Ovary (tissue), 9 donors: ENCODE results near the gene AFF3. TPM values are rescaled to one million over a fixed set of nuclear protein-coding genes. Genes with fewer than 3 reads are reported as not detected.

Experiments used
- DNase-seq, 5 donors: peaks; one replicate each; pipeline ENCODE4 v3.0.0-alpha.2; 2019 to 2020
- H3K27ac ChIP-seq, 2 donors: fragments of 200-600 bp; one replicate each; pipeline versions ENCODE4 v1.5.1 to v1.8.0; 2019 to 2022
- H3K27me3 ChIP-seq: fragments of 200-600 bp; one replicate; pipeline ENCODE4 v1.8.0; 2022
- H3K36me3 ChIP-seq: fragments of 200-600 bp; sonication (generic); one replicate; pipeline ENCODE4 v1.5.1; 2019
- H3K4me1 ChIP-seq: one replicate; pipeline ENCODE4 v1.8.1; 2013; ENCODE audit warnings: mild to moderate bottlenecking, moderate library complexity; ENCODE audit not compliant: insufficient read depth
- H3K4me3 ChIP-seq: fragments of 200-600 bp; sonication (generic); one replicate; pipeline ENCODE4 v1.5.1; 2017
- H3K9me3 ChIP-seq, 2 donors: fragments of 200-600 bp in 1 of 2; sonication (generic) in 1 of 2; one replicate each; pipeline versions ENCODE4 v1.5.1 to v1.8.1; 2013 to 2019; ENCODE audit warnings: mild to moderate bottlenecking in 1 of 2, moderate library complexity in 1 of 2
- EP300 ChIP-seq: sonication (generic); formaldehyde crosslinking; IDR thresholded peaks from one replicate; pipeline ENCODE4 v1.6.1; 2017; ENCODE audit warnings: antibody characterized with exemption
- POLR2A ChIP-seq: fragments of 450-650 bp; IDR thresholded peaks from one replicate; pipeline ENCODE4 v1.6.1; 2017; ENCODE audit warnings: antibody characterized with exemption, mild to moderate bottlenecking, moderate library complexity
- WGBS, 3 donors: extraction: QIAGEN DNeasy Blood & Tissue Kit in 1 of 3; methylation state at CpG; one replicate each; pipeline versions ENCODE4 v1.1.5 to v1.1.7; 2013 to 2017; 5-methylcytosine and 5-hydroxymethylcytosine counted together
- intact Hi-C, 4 donors: fragments of 100-400 bp; cut with DNase I; formaldehyde crosslinking; loops; one replicate each; pipeline versions ENCODE4 v1.11.0 to v1.15.1; 2022 to 2023
- polyA plus RNA-seq, 2 donors: library from polyadenylated mRNA; stranded (reverse); fragments of 200-250 nt in 1 of 2; fragments of 350-450 nt in 1 of 2; fragmentation: Illumina TruSeq in 1 of 2; extraction: RNeasy Lipid Tissue Mini Kit (QIAGEN cat#74804) in 1 of 2; gene quantifications; one replicate each; pipeline ENCODE4 v1.2.3, GENCODE V29; 2013 to 2014
- total RNA-seq, 7 donors: library from RNA; depleted of rRNA in 2 of 7; stranded (reverse); fragments of >200 nt in 2 of 7; fragmentation: NEBNext Ultra II Directional in 3 of 7; extraction: Animal tissue kit (Norgen Biotek cat#: 25700) in 3 of 7; gene quantifications; one replicate each; pipeline versions ENCODE4 v1.1.0 to v1.2.4, GENCODE V29; 2016 to 2023
- TF ChIP-seq, protein P1 (sequence below), 3 donors: fragments of 450-650 bp in 2 of 3; fragments of 200-600 bp in 1 of 3; IDR thresholded peaks; one replicate each; pipeline versions ENCODE4 v1.5.1 to v1.8.0; 2016 to 2022; ENCODE audit warnings: antibody characterized with exemption in 3 of 3, mild to moderate bottlenecking in 1 of 3
- donor health status: DM: no; HTN: no; CAD: no; lungs with moderate emphysema.
- donor health status: DM: no; HTN: no; CAD: no.
- donor health status: Bipolar disorder and iron deficiency.
- donor health status: DM: yes; HTN: yes; CAD: no.
- donor health status: DM: no; HTN: no; CAD: no.
- donor health status: DM: yes; HTN: yes; CAD: no.

AFF3 gene
- total and polyA plus RNA-seq, 9 donors: 5.9 to 40.8 (median 25.7) TPM

DNA sequence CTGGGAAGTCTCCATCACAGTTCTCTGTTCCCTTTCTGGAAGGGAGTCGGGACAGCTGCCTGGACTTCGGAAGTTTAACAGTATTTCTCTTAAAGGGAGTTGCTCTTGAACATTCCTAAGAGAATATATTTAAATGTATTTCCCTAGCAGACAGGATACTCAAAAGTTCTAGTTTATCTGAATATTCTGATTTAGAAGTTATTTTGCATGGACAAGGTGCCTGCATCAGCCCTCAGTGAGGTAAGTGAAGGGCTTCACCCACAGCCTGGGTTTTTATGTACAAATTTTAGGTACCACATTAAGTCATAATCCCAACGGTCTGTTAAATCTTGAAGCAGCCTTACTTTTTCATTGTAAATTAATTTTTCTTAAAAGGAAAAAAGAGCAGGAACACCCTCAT, 587.5 kb downstream of the AFF3 start:
- intact Hi-C loops: loop anchor here (5.0 to 10.0 kb wide), 3 partner anchors 702 to 840 kb away; no protein-coding TSS in a partner anchor
- 82 to 84% (median 82%) methylated on average over 3 of the region's 3 CpGs for WGBS, 3 donors
- H3K4me3 ChIP-seq: no peak overlapping the region
- no peaks in the 10 kb centered on the region for H3K4me1 ChIP-seq
- no peaks in the 10 kb centered on the region for H3K9me3 ChIP-seq
- no peak for TF ChIP-seq POLR2A
- TF ChIP-seq EP300: no peak
- TF ChIP-seq, protein P1, sequence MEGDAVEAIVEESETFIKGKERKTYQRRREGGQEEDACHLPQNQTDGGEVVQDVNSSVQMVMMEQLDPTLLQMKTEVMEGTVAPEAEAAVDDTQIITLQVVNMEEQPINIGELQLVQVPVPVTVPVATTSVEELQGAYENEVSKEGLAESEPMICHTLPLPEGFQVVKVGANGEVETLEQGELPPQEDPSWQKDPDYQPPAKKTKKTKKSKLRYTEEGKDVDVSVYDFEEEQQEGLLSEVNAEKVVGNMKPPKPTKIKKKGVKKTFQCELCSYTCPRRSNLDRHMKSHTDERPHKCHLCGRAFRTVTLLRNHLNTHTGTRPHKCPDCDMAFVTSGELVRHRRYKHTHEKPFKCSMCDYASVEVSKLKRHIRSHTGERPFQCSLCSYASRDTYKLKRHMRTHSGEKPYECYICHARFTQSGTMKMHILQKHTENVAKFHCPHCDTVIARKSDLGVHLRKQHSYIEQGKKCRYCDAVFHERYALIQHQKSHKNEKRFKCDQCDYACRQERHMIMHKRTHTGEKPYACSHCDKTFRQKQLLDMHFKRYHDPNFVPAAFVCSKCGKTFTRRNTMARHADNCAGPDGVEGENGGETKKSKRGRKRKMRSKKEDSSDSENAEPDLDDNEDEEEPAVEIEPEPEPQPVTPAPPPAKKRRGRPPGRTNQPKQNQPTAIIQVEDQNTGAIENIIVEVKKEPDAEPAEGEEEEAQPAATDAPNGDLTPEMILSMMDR (IDR thresholded peaks at IDR 0.05): no peak
- no peak for DNase-seq
- no peaks in the 10 kb centered on the region for H3K27me3 ChIP-seq
- H3K36me3 ChIP-seq: no peaks in the 10 kb centered on the region
- no peak overlapping the region for H3K27ac ChIP-seq

DNA sequence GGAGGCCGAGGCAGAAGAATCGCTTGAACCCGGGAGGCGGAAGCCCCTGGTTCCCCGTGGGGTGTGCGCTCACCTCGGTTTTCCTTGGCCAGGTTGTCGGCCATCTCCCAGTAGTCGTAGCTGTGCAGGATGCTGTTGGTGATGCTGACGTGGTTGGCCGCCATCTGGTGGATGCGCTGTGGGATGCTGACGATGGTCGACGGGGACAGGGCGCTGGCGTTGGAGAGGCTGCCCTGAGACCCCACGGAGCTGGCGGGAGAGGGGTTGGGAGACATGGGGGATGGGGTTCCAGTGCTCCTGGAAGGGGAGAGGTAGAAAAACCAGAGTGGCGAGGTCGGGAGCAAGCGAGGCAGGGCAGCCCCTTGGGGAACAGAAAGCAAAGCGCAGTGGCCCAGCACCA, 588.2 kb downstream of the AFF3 start:
- H3K27ac ChIP-seq: no peak overlapping the region
- H3K36me3 ChIP-seq: no peaks in the 10 kb centered on the region
- no peak for DNase-seq
- 80 to 81% (median 81%) methylated on average over 23 of the region's 23 CpGs for WGBS, 3 donors
- H3K4me3 ChIP-seq: no peak overlapping the region
- no peak for TF ChIP-seq EP300
- no peak for TF ChIP-seq POLR2A
- TF ChIP-seq, protein P1 (IDR thresholded peaks at IDR 0.05): no peak
- no peaks in the 10 kb centered on the region for H3K27me3 ChIP-seq
- no peaks in the 10 kb centered on the region for H3K9me3 ChIP-seq
- no peaks in the 10 kb centered on the region for H3K4me1 ChIP-seq
- intact Hi-C loops: loop anchor here in 2 of 4 donors (10.0 kb wide), 1 partner anchor 841 kb away; no protein-coding TSS in a partner anchor

DNA sequence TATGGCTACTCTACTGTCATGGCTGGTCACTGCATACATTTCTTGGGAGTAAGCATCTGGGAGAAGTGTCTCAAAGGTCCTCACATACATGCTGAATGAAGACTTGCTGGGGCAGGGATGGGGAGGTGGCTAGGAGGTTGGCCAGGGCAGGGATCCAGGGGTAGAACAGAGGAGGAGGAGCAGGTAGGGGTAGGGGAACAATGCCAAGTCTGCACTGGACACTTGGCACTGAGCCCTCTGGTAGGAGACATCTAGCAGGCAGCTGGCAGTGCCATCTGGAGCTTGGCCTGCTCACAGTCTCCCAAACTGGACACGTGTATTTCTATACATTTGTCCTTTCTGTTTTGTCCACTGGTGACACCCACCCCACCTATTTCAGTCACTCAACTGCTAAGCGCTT, 589.9 kb downstream of the AFF3 start:
- 73 to 83% (median 77%) methylated on average over 2 of the region's 2 CpGs for WGBS, 3 donors
- DNase-seq: no peak
- intact Hi-C loops: loop anchor here in 2 of 4 donors (10.0 kb wide), 1 partner anchor 842 kb away; no protein-coding TSS in a partner anchor
- Histone ChIP-seq H3K36me3 (no peaks in the 10 kb centered on the region), H3K9me3 (no peaks in the 10 kb centered on the region), H3K4me1 (no peaks in the 10 kb centered on the region), H3K27ac (no peak overlapping the region), H3K27me3 (no peaks in the 10 kb centered on the region), H3K4me3 (no peak overlapping the region)
- no peak for TF ChIP-seq EP300
- TF ChIP-seq, protein P1 (IDR thresholded peaks at IDR 0.05): no peak
- TF ChIP-seq POLR2A: no peak

- Histone ChIP-seq H3K4me3 (no peak overlapping the region), H3K27ac (no peak overlapping the region), H3K36me3 (no peaks in the 10 kb centered on the region), H3K27me3 (no peaks in the 10 kb centered on the region), H3K9me3 (no peaks in the 10 kb centered on the region), H3K4me1 (no peaks in the 10 kb centered on the region)
- intact Hi-C loops: loop anchor here in 2 of 4 donors (10.0 kb wide), 1 partner anchor 844 kb away; no protein-coding TSS in a partner anchor
- no peak for DNase-seq
- WGBS, 3 donors: 83 to 86% (median 84%) methylated on average over 5 of the region's 5 CpGs
- no peak for TF ChIP-seq EP300
- TF ChIP-seq POLR2A: no peak
- TF ChIP-seq, protein P1 (IDR thresholded peaks at IDR 0.05): no peak
Observed at GRCh38 chr2:99550368-99550767, 592.0 kb downstream of the AFF3 start.
